Mesenchymal stem cell (in vitro differentiated cells and primary cell): ENCODE results near the gene MTHFD1L.
A peak's percentile ranks its signal among the peaks of the same experiment; 100 is the strongest.

Experiments
- DNase-seq: peaks from one replicate; pipeline ENCODE4 v3.0.0-alpha.2; 2013
- H2AFZ ChIP-seq: one replicate; pipeline ENCODE4 v1.6.1; 2013; ENCODE audit warnings: low read depth, mild to moderate bottlenecking, control low read depth, inconsistent platforms, low read length, moderate library complexity
- H2AK5ac ChIP-seq: 2 replicates; pipeline ENCODE4 v1.6.1; 2013; ENCODE audit warnings: low read length, moderate library complexity, mild to moderate bottlenecking, inconsistent platforms; ENCODE audit not compliant: severe bottlenecking
- H2BK120ac ChIP-seq: one replicate; pipeline ENCODE4 v1.6.1; 2013; ENCODE audit warnings: low read depth, mild to moderate bottlenecking, inconsistent platforms, low read length, moderate library complexity
- H2BK12ac ChIP-seq, 2 experiments: one replicate each; pipeline ENCODE4 v1.6.1; 2013; ENCODE audit warnings: inconsistent platforms in 2 of 2, low read length in 2 of 2, mild to moderate bottlenecking in 2 of 2, moderate library complexity in 2 of 2, control low read depth in 1 of 2
- H2BK15ac ChIP-seq: one replicate; pipeline ENCODE4 v1.6.1; 2013; ENCODE audit warnings: mild to moderate bottlenecking, low read depth, inconsistent platforms; ENCODE audit not compliant: poor library complexity, severe bottlenecking
- H2BK5ac ChIP-seq: 2 replicates; pipeline ENCODE4 v1.6.1; 2013; ENCODE audit warnings: low read depth, mild to moderate bottlenecking, low read length, control low read depth, inconsistent platforms; ENCODE audit not compliant: poor library complexity, severe bottlenecking
- H3K14ac ChIP-seq, 2 experiments: one replicate each; pipeline ENCODE4 v1.6.1; 2013; ENCODE audit warnings: inconsistent platforms in 2 of 2, low read length in 2 of 2, control low read depth in 1 of 2, mild to moderate bottlenecking in 1 of 2, moderate library complexity in 1 of 2
- H3K18ac ChIP-seq, 2 experiments: one replicate each; pipeline ENCODE4 v1.6.1; 2013; ENCODE audit warnings: inconsistent platforms in 2 of 2, low read length in 2 of 2, control low read depth in 1 of 2, low read depth in 1 of 2, mild to moderate bottlenecking in 1 of 2
- H3K23ac ChIP-seq, 2 experiments: one replicate each; pipeline ENCODE4 v1.6.1; 2013; ENCODE audit warnings: inconsistent platforms in 2 of 2, low read length in 2 of 2, mild to moderate bottlenecking in 2 of 2, moderate library complexity in 2 of 2, control low read depth in 1 of 2
- H3K27ac ChIP-seq: 2 replicates; pipeline ENCODE4 v1.5.1; 2013; ENCODE audit warnings: mild to moderate bottlenecking, moderate library complexity, low read length, control low read depth, inconsistent platforms; ENCODE audit not compliant: poor library complexity, severe bottlenecking
- H3K27me3 ChIP-seq, 2 experiments: 2 replicates each; pipeline versions ENCODE4 v1.6.1 to v1.7.0; 2013; ENCODE audit warnings: low read length in 2 of 2, mild to moderate bottlenecking in 2 of 2, moderate library complexity in 2 of 2, control low read depth in 1 of 2, inconsistent platforms in 1 of 2; ENCODE audit not compliant: control insufficient read depth in 1 of 2, insufficient read depth in 1 of 2
- H3K36me3 ChIP-seq, 2 experiments: 2 replicates each; pipeline versions ENCODE4 v1.6.1 to v1.7.0; 2013; ENCODE audit warnings: low read length in 2 of 2, control low read depth in 1 of 2, inconsistent platforms in 1 of 2, low read depth in 1 of 2, mild to moderate bottlenecking in 1 of 2; ENCODE audit not compliant: insufficient read depth in 2 of 2, control insufficient read depth in 1 of 2
- H3K4ac ChIP-seq, 2 experiments: one replicate each; pipeline ENCODE4 v1.6.1; 2013; ENCODE audit warnings: inconsistent platforms in 2 of 2, low read length in 2 of 2, mild to moderate bottlenecking in 2 of 2, moderate library complexity in 2 of 2, control low read depth in 1 of 2, low read depth in 1 of 2
- H3K4me1 ChIP-seq: 2 replicates; pipeline ENCODE4 v1.6.1; 2013; ENCODE audit warnings: low read depth, low read length, control low read depth; ENCODE audit not compliant: control insufficient read depth, insufficient read depth
- H3K4me2 ChIP-seq: 2 replicates; pipeline ENCODE4 v1.6.1; 2013; ENCODE audit warnings: low read length, mild to moderate bottlenecking, inconsistent platforms; ENCODE audit not compliant: poor library complexity, severe bottlenecking
- H3K4me3 ChIP-seq, 2 experiments: 2 replicates each; pipeline versions ENCODE4 v1.5.1 to v1.7.0; 2013; ENCODE audit warnings: low read length in 2 of 2, mild to moderate bottlenecking in 2 of 2, control low read depth in 1 of 2, low read depth in 1 of 2; ENCODE audit not compliant: insufficient read depth in 1 of 2
- H3K79me1 ChIP-seq: replicated peaks from 2 replicates; pipeline ENCODE4 v1.6.1; 2013; ENCODE audit warnings: mild to moderate bottlenecking, control low read depth, low read length, inconsistent platforms; ENCODE audit not compliant: poor library complexity, severe bottlenecking
- H3K9ac ChIP-seq: 2 replicates; pipeline ENCODE4 v1.7.0; 2013; ENCODE audit warnings: mild to moderate bottlenecking, low read length, moderate library complexity
- H3K9me3 ChIP-seq: 2 replicates; pipeline ENCODE4 v1.7.0; 2013; ENCODE audit warnings: mild to moderate bottlenecking, low read length; ENCODE audit not compliant: control insufficient read depth
- H4K8ac ChIP-seq: one replicate; pipeline ENCODE4 v1.6.1; 2013; ENCODE audit warnings: inconsistent platforms, mild to moderate bottlenecking, low read length, moderate library complexity
- H4K91ac ChIP-seq: one replicate; pipeline ENCODE4 v1.6.1; 2013; ENCODE audit warnings: mild to moderate bottlenecking, low read length, inconsistent platforms
- WGBS: methylation state at CpG from one replicate; pipeline ENCODE4 v1.1.7; 2013; ENCODE audit warnings: mixed read lengths; 5-methylcytosine and 5-hydroxymethylcytosine counted together

The MTHFD1L gene

GRCh38 chr6:150987371-150987828, 121.9 kb downstream of the MTHFD1L start:
- Histone ChIP-seq H3K18ac (no peak overlapping the region), H3K27me3 (no peaks in the 10 kb centered on the region), H4K91ac (no peak overlapping the region), H3K79me1 (peaks cover 9% of the 10 kb centered on the region), H3K9me3 (no peaks in the 10 kb centered on the region), H2BK12ac (no peak overlapping the region), H3K4me3 (no peak overlapping the region), H3K23ac (no peak overlapping the region), H2AFZ (no peak overlapping the region), H2BK120ac (no peak overlapping the region), H3K27ac (no peak overlapping the region), H3K14ac (peak overlapping the region in 1 of 2 experiments; percentile 22), H3K9ac (no peak overlapping the region), H3K4me2 (no peak overlapping the region), H2BK15ac (no peak overlapping the region), H4K8ac (no peak overlapping the region), H2AK5ac (no peak overlapping the region), H2BK5ac (no peak overlapping the region), H3K36me3 (peaks cover 9 to 39% of the 10 kb centered on the region in 2 experiments), H3K4me1 (peaks cover 1% of the 10 kb centered on the region), H3K4ac (no peak overlapping the region)
- no peak for DNase-seq
- WGBS = 82% methylated on average over 7 of the region's 7 CpGs

GRCh38 chr6:150987855-150988464, 122.5 kb downstream of the MTHFD1L start:
- no peak for DNase-seq
- Histone ChIP-seq H2AK5ac (no peak overlapping the region), H2BK120ac (no peak overlapping the region), H2BK5ac (no peak overlapping the region), H4K91ac (no peak overlapping the region), H3K9me3 (no peaks in the 10 kb centered on the region), H3K4ac (no peak overlapping the region), H3K23ac (no peak overlapping the region), H2BK12ac (no peak overlapping the region), H2AFZ (no peak overlapping the region), H3K4me3 (no peak overlapping the region), H4K8ac (no peak overlapping the region), H3K27me3 (no peaks in the 10 kb centered on the region), H3K9ac (no peak overlapping the region), H3K79me1 (peaks cover 8% of the 10 kb centered on the region), H3K27ac (no peak overlapping the region), H3K18ac (no peak overlapping the region), H3K36me3 (peaks cover 11 to 39% of the 10 kb centered on the region in 2 experiments), H3K4me2 (no peak overlapping the region), H3K14ac (no peak overlapping the region), H3K4me1 (peaks cover 1% of the 10 kb centered on the region), H2BK15ac (no peak overlapping the region)
- 53% methylated on average over 1 of the region's 5 CpGs for WGBS

DNA sequence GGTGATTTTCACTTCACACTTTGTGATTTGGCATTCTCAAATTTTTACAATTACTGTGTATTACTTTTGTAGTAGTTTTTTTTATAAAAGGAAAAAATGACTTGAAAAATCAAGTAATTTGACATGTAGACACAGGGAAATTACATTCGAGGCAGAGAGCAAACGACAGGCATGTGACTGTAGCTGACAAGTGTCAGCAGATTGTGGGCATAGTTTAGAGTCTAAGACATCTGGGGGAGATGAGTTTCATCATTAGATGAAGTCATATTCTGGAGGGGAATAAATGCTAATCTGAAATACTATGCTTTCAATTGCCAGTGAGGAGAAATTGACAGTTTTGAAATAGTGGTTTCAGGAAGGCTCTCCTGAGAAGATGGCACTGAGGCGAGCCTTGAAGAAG, 126.0 kb downstream of the MTHFD1L start:
- WGBS = 79% methylated on average over 3 of the region's 3 CpGs
- H2BK5ac ChIP-seq = no peak overlapping the region

DNA sequence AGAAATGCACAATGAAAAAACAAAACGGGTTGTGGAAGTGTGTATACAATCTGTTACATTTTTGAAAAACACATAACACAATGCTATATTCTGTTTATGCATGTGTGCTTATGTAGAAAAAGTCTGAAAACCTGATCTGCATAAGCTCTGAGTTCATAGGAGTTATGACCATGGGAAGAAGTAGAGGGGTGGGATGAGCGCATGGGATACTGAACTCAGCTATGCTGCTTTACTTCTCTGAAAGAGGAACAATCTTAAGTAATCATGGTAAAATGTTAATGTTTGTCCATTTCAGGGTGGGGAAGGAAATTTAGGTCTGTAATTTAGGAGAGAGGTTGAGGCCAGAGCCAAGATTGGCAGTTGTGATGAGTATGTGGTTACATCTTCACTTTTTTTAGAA, 126.8 kb downstream of the MTHFD1L start:
- Histone ChIP-seq H3K4me1 (no peaks in the 10 kb centered on the region), H2AFZ (no peak overlapping the region), H3K18ac (no peak overlapping the region), H2BK15ac (no peak overlapping the region), H3K9me3 (no peaks in the 10 kb centered on the region), H3K36me3 (peaks cover 17 to 37% of the 10 kb centered on the region in 2 experiments), H4K91ac (no peak overlapping the region), H2AK5ac (no peak overlapping the region), H4K8ac (no peak overlapping the region), H3K27me3 (no peaks in the 10 kb centered on the region), H3K27ac (no peak overlapping the region), H3K9ac (no peak overlapping the region), H2BK120ac (no peak overlapping the region), H3K79me1 (peaks cover 4% of the 10 kb centered on the region), H3K14ac (no peak overlapping the region), H3K23ac (no peak overlapping the region), H3K4me3 (no peak overlapping the region), H2BK5ac (no peak overlapping the region), H3K4ac (no peak overlapping the region), H3K4me2 (no peak overlapping the region), H2BK12ac (no peak overlapping the region)
- no peak for DNase-seq
- 100% methylated on average over 1 of the region's 2 CpGs for WGBS

More for the DNA sequence above, 126.0 kb downstream of the MTHFD1L start:
- no peak overlapping the region for H3K14ac ChIP-seq
- H4K91ac ChIP-seq = no peak overlapping the region
- H3K36me3 ChIP-seq = peaks cover 11 to 31% of the 10 kb centered on the region in 2 experiments
- no peak overlapping the region for H3K9ac ChIP-seq
- no peak overlapping the region for H2AK5ac ChIP-seq
- H3K27ac ChIP-seq = no peak overlapping the region
- H3K4ac ChIP-seq = no peak overlapping the region
- no peak overlapping the region for H3K23ac ChIP-seq
- H3K79me1 ChIP-seq = peaks cover 4% of the 10 kb centered on the region
- H3K4me2 ChIP-seq = no peak overlapping the region
- H2BK120ac ChIP-seq = no peak overlapping the region
- H3K18ac ChIP-seq = no peak overlapping the region
- H3K27me3 ChIP-seq = no peaks in the 10 kb centered on the region
- H2BK12ac ChIP-seq = no peak overlapping the region
- H2BK15ac ChIP-seq = no peak overlapping the region
- H3K4me3 ChIP-seq = no peak overlapping the region
- H2AFZ ChIP-seq = no peak overlapping the region
- DNase-seq = no peak
- no peak overlapping the region for H4K8ac ChIP-seq
- no peaks in the 10 kb centered on the region for H3K4me1 ChIP-seq
- H3K9me3 ChIP-seq = no peaks in the 10 kb centered on the region
